Trophoblast cell (in vitro differentiated cells and primary cell): ENCODE data around the gene ZBTB21.

Experiments
- DNase-seq, 2 donors: peaks; one replicate each; pipeline ENCODE4 v3.0.0-alpha.2; 2016
- H2AFZ ChIP-seq: 2 replicates; pipeline ENCODE4 v1.6.1; 2013; ENCODE audit warnings: low read length, moderate library complexity, mild to moderate bottlenecking; ENCODE audit not compliant: insufficient read depth, poor library complexity
- H2AK5ac ChIP-seq: 2 replicates; pipeline ENCODE4 v1.6.1; 2013; ENCODE audit warnings: mild to moderate bottlenecking, low read length
- H2BK120ac ChIP-seq: 2 replicates; pipeline ENCODE4 v1.6.1; 2013; ENCODE audit warnings: low read length, mild to moderate bottlenecking, moderate library complexity; ENCODE audit not compliant: insufficient read depth, poor library complexity
- H2BK12ac ChIP-seq: 2 replicates; pipeline ENCODE4 v1.6.1; 2013; ENCODE audit warnings: mild to moderate bottlenecking, low read length, moderate library complexity
- H2BK5ac ChIP-seq: 2 replicates; pipeline ENCODE4 v1.6.1; 2013; ENCODE audit warnings: low read length, low read depth, moderate library complexity, mild to moderate bottlenecking; ENCODE audit not compliant: poor library complexity
- H3K14ac ChIP-seq: 2 replicates; pipeline ENCODE4 v1.6.1; 2013; ENCODE audit warnings: mild to moderate bottlenecking, low read length
- H3K18ac ChIP-seq: 2 replicates; pipeline ENCODE4 v1.6.1; 2013; ENCODE audit warnings: mild to moderate bottlenecking, low read length
- H3K23ac ChIP-seq: 2 replicates; pipeline ENCODE4 v1.6.1; 2013; ENCODE audit warnings: low read length
- H3K27ac ChIP-seq: 2 replicates; pipeline ENCODE4 v1.5.1; 2013; ENCODE audit warnings: low read depth, mild to moderate bottlenecking, inconsistent platforms, low read length, moderate library complexity
- H3K27me3 ChIP-seq: 2 replicates; pipeline ENCODE4 v1.6.1; 2013; ENCODE audit warnings: inconsistent platforms, mild to moderate bottlenecking, low read length, moderate library complexity; ENCODE audit not compliant: insufficient read depth
- H3K36me3 ChIP-seq, 2 experiments: 1 replicate in 1 of 2; 2 replicates in 1 of 2; pipeline ENCODE4 v1.6.1; 2013; ENCODE audit warnings: low read length in 2 of 2, mild to moderate bottlenecking in 2 of 2, moderate library complexity in 1 of 2; ENCODE audit not compliant: insufficient read depth in 2 of 2, control insufficient read depth in 1 of 2
- H3K4ac ChIP-seq: 2 replicates; pipeline ENCODE4 v1.6.1; 2013; ENCODE audit warnings: low read depth, mild to moderate bottlenecking, low read length, moderate library complexity
- H3K4me1 ChIP-seq, 2 experiments: 1 replicate in 1 of 2; 2 replicates in 1 of 2; pipeline ENCODE4 v1.6.1; 2013; ENCODE audit warnings: low read length in 2 of 2, mild to moderate bottlenecking in 2 of 2, moderate library complexity in 1 of 2; ENCODE audit not compliant: insufficient read depth in 2 of 2, control insufficient read depth in 1 of 2
- H3K4me2 ChIP-seq: 2 replicates; pipeline ENCODE4 v1.6.1; 2013; ENCODE audit warnings: inconsistent platforms, mild to moderate bottlenecking, low read length, moderate library complexity
- H3K4me3 ChIP-seq: 2 replicates; pipeline ENCODE4 v1.5.1; 2013; ENCODE audit warnings: mild to moderate bottlenecking, low read depth, low read length, inconsistent platforms
- H3K79me1 ChIP-seq: one replicate; pipeline ENCODE4 v1.6.1; 2013; ENCODE audit warnings: low read length
- H3K79me2 ChIP-seq: 2 replicates; pipeline ENCODE4 v1.6.1; 2013; ENCODE audit warnings: low read length, mild to moderate bottlenecking; ENCODE audit not compliant: control insufficient read depth, insufficient read depth, poor library complexity
- H3K9ac ChIP-seq: 2 replicates; pipeline ENCODE4 v1.6.1; 2013; ENCODE audit warnings: mild to moderate bottlenecking, low read length
- H3K9me3 ChIP-seq: 2 replicates; pipeline ENCODE4 v1.6.1; 2013; ENCODE audit warnings: low read depth, mild to moderate bottlenecking, control low read depth, inconsistent platforms, low read length; ENCODE audit not compliant: insufficient read depth
- H4K12ac ChIP-seq: 2 replicates; pipeline ENCODE4 v1.6.1; 2013; ENCODE audit warnings: low read depth, mild to moderate bottlenecking, low read length, moderate library complexity
- H4K8ac ChIP-seq: 2 replicates; pipeline ENCODE4 v1.6.1; 2013; ENCODE audit warnings: low read depth, mild to moderate bottlenecking, low read length, moderate library complexity
- H4K91ac ChIP-seq: one replicate; pipeline ENCODE4 v1.6.1; 2013; ENCODE audit warnings: low read depth, mild to moderate bottlenecking, low read length, moderate library complexity
- WGBS: extraction: QIAGEN DNeasy Blood & Tissue Kit; methylation state at CpG from one replicate; pipeline ENCODE4 v1.1.7; 2013; ENCODE audit warnings: missing lambda C conversion rate; ENCODE audit not compliant: insufficient read length, insufficient coverage; ENCODE audit errors: extremely low coverage; 5-methylcytosine and 5-hydroxymethylcytosine counted together

Gene ZBTB21

DNA sequence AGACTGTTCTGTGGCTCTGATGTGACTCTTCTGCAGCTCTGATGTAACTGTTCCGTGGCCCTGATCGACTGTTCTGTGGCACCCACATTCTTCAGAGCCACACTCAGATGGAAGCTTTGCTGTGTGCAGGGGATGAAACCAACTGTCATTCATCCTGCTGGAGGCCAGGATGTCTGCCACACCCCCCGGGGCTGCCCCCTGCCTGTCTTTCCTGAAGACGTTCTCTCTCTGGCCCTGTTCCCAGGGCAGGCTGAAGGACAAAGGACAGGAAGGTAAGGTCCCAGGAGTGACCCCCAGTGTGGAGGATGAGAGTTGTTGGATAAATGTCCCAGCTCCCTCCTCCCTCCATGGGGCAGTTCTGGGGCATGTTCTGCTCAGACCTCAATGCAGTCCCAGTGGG is 31.6 kb upstream of the ZBTB21 start:
- Histone ChIP-seq H3K9me3 (peaks cover 3% of the 10 kb centered on the region), H4K91ac (no peak overlapping the region), H3K4ac (no peak overlapping the region), H3K27ac (no peak overlapping the region), H3K23ac (no peak overlapping the region), H2BK5ac (no peak overlapping the region), H3K4me3 (no peak overlapping the region), H3K14ac (no peak overlapping the region), H2BK12ac (no peak overlapping the region), H3K18ac (no peak overlapping the region), H3K4me1 (peaks cover 0 to 8% of the 10 kb centered on the region in 2 experiments), H2AK5ac (no peak overlapping the region), H3K79me1 (no peaks in the 10 kb centered on the region), H2AFZ (no peak overlapping the region), H3K9ac (no peak overlapping the region), H4K8ac (no peak overlapping the region), H3K36me3 (no peaks in the 10 kb centered on the region), H3K27me3 (no peaks in the 10 kb centered on the region), H4K12ac (no peak overlapping the region), H3K79me2 (no peaks in the 10 kb centered on the region), H3K4me2 (no peak overlapping the region), H2BK120ac (no peak overlapping the region)
- WGBS, result no CpG with 5 or more reads among the region's 4 CpGs
- no peak for DNase-seq

- Histone ChIP-seq H3K9ac (no peak overlapping the region), H3K9me3 (peaks cover 3% of the 10 kb centered on the region), H2AK5ac (no peak overlapping the region), H4K8ac (no peak overlapping the region), H3K27me3 (no peaks in the 10 kb centered on the region), H3K4me1 (peaks cover 0 to 8% of the 10 kb centered on the region in 2 experiments), H4K91ac (no peak overlapping the region), H3K27ac (no peak overlapping the region), H2BK5ac (no peak overlapping the region), H3K23ac (no peak overlapping the region), H3K4ac (no peak overlapping the region), H4K12ac (no peak overlapping the region), H3K79me1 (no peaks in the 10 kb centered on the region), H2AFZ (no peak overlapping the region), H3K4me2 (no peak overlapping the region), H2BK12ac (no peak overlapping the region), H3K79me2 (no peaks in the 10 kb centered on the region), H3K14ac (no peak overlapping the region), H3K4me3 (no peak overlapping the region), H3K18ac (no peak overlapping the region), H2BK120ac (no peak overlapping the region), H3K36me3 (no peaks in the 10 kb centered on the region)
- no peak for DNase-seq
- WGBS, result no CpG with 5 or more reads among the region's 7 CpGs
These were observed 31.1 kb upstream of the ZBTB21 start for GRCh38 chr21:42041246-42041645.

GRCh38 chr21:42040411-42041180 is 30.4 kb upstream of the ZBTB21 start:
- Histone ChIP-seq H3K27me3 (no peaks in the 10 kb centered on the region), H3K4ac (no peak overlapping the region), H3K36me3 (no peaks in the 10 kb centered on the region), H2BK5ac (no peak overlapping the region), H3K9me3 (peaks cover 3% of the 10 kb centered on the region), H3K4me2 (no peak overlapping the region), H3K27ac (no peak overlapping the region), H3K23ac (no peak overlapping the region), H3K14ac (no peak overlapping the region), H4K91ac (no peak overlapping the region), H2AK5ac (no peak overlapping the region), H3K79me2 (no peaks in the 10 kb centered on the region), H3K18ac (no peak overlapping the region), H3K4me3 (no peak overlapping the region), H4K8ac (no peak overlapping the region), H3K79me1 (no peaks in the 10 kb centered on the region), H4K12ac (no peak overlapping the region), H2BK12ac (no peak overlapping the region), H3K9ac (no peak overlapping the region), H2BK120ac (no peak overlapping the region), H3K4me1 (peaks cover 0 to 8% of the 10 kb centered on the region in 2 experiments), H2AFZ (no peak overlapping the region)
- peak; percentile 94 to 99 for DNase-seq
- no CpG with 5 or more reads among the region's 18 CpGs for WGBS

- Histone ChIP-seq H3K14ac (no peak overlapping the region), H2BK5ac (no peak overlapping the region), H2AFZ (no peak overlapping the region), H3K36me3 (no peaks in the 10 kb centered on the region), H2AK5ac (no peak overlapping the region), H3K27me3 (no peaks in the 10 kb centered on the region), H3K4me2 (no peak overlapping the region), H3K27ac (no peak overlapping the region), H3K23ac (no peak overlapping the region), H3K9ac (no peak overlapping the region), H2BK120ac (no peak overlapping the region), H3K79me2 (no peaks in the 10 kb centered on the region), H2BK12ac (no peak overlapping the region), H4K91ac (no peak overlapping the region), H4K12ac (no peak overlapping the region), H3K4ac (no peak overlapping the region), H4K8ac (no peak overlapping the region), H3K4me1 (peaks cover 0 to 8% of the 10 kb centered on the region in 2 experiments), H3K4me3 (no peak overlapping the region), H3K9me3 (peaks cover 3% of the 10 kb centered on the region), H3K79me1 (no peaks in the 10 kb centered on the region), H3K18ac (no peak overlapping the region)
- peak; percentile 62 to 79 for DNase-seq
- WGBS, result no CpG with 5 or more reads among the region's 12 CpGs
These were observed 29.8 kb upstream of the ZBTB21 start for GRCh38 chr21:42039911-42040351.
